GM21825 (cell line): ENCODE measurements around the gene ARMH3.
"Not testable (repeated sequence)": the region's sequence is repeated elsewhere in the genome, so short reads cannot be mapped to it uniquely, and the experiment has no call there.

Experiments
- ATAC-seq: cut with Tn5 transposase; IDR thresholded peaks from one replicate; pipeline ENCODE4 v1.9.1; 2021; ENCODE audit warnings: mild to moderate bottlenecking, moderate library complexity; ENCODE audit not compliant: unreplicated experiment

Gene ARMH3

DNA sequence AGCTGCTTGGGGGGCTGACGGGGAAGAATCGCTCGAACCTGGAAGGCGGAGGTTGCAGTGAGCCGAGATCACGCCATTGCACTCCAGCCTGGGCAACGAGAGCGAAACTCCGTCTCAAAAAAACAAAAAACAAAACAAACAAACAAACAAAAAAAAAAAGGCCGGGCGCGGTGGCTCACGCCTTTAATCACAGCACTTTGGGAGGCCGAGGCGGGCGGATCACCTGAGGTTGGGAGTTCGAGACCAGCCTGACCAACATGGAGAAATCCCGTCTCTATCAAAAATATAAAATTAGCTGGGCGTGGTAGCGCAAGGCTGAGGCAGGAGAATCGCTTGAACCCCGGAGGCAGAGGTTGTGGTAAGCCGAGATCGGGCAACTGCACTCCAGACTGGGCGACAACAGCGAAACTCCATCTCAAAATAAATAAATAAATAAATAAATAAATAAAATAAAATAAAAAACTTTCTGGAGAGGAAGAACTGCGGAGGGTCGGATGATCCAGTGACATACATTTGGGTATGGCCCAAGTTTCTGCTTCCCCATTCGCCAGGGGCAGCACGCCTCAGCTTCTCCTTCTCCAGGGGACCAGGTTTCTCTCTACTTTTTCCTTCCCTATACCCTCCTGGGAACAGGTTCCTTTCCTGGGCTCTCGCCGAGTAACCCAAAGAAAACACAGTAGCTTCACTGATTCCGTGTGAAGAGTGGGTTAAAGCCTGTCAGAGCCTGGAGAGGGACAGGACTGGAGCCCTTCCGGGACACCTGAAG, 909 bp downstream of the ARMH3 start:
- not testable (repeated sequence) for ATAC-seq

DNA sequence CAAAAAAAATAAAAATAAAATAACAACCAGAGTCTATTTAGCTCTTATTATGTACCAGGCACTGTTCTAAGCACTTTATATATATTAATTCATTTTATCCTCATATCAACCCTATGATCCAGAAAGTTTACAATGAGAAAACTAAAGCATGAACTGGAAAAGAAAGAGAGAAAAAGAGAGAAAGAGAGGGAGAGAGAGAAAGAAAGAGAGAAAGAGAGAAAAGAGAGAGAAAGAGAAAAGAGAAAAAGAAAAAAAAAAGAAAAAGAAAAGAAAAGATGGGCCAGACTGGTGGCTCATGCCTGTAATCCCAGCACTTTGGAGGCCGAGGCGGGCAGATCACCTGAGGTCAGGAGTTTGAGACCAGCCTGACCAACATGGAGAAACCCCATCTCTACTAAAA, 9.9 kb downstream of the ARMH3 start:
- no peak for ATAC-seq

DNA sequence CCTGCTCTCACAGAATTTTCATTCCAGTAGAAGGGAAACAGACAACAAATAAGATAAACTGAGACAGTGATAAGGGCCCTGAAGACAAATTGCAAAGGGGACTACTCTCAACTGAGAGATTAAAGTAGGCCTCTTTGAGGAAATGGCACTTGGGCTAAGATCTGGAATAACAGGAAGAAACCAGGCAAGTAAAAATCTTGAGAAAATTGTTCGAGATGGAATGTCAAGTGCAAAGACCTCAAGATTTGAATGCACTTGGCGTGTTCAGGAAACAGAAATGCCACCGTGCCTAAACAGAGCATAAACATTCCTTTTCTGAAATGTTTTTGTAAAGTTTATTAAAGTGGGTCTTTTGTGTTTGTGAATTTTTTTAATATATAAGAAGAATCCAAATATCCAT, 10.7 kb downstream of the ARMH3 start:
- no peak for ATAC-seq

DNA sequence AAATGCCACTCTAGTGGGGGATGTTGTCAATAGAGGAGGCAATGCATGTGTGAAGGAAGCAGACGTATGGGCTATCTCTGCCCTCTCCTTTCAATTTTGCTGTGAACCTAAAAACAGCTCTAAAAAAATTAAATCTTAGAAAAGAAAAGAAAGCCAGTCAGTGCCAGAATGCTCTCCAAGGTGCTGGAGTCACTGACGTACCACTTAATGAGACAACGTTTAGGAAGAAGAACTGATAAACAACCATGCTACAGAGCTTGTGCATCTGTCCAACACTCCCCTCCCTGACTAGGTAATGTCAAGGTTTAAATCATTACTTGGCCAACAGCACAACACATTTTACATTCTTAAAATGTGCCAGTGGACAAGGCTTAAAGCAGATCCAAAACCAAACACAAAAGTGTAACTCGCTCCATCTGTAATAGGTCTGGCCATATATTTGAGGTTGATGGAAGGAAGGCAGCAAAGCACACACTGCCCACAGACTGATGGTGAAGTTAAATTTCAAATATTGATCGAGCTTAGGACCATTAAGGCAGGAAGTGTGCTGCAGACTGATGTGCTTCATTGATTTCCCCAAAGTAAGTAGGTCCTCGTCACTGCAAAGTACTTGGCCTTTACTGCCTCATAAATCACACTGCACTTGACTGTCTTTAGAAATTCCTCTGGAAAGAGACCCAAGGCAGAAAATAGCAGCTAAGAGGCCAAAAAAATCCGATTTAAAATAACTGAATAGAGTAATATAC, 15.5 kb downstream of the ARMH3 start:
- no peak for ATAC-seq

DNA sequence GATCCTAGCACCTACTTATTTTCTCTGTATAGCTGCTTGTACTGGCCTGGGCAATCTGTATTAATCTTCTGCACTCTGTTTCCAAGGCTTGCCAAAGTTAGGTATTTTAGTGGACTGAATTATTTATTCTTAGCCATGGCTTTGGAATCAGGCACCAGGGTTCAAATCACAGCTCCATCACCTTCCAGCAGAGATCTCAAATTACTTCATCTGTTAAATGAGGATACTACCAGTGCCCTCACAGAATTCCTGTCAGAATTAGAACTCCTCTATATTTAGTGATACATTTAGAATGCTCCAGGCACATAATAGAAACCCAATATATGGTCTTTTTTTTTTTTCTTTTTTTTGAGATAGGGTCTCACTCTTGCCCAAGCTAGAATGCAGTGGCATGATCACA, 17.6 kb downstream of the ARMH3 start:
- ATAC-seq: no peak

DNA sequence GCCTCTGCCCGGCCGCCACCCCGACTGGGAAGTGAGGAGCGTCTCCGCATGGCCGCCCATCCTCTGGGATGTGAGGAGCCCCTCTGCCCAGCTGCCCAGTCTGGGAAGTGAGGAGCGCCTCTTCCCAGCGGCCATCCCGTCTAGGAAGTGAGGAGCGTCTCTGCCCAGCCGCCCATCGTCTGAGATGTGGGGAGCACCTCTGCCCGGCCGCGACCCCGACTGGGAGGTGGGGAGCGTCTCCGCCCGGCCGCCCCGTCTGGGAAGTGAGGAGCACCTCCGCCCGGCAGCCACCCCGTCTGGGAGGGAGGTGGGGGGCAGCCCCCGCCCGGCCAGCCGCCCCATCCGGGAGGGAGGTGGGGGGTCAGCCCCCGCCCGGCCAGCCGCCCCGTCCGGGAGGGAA, 20.2 kb downstream of the ARMH3 start:
- ATAC-seq: not testable (repeated sequence)

DNA sequence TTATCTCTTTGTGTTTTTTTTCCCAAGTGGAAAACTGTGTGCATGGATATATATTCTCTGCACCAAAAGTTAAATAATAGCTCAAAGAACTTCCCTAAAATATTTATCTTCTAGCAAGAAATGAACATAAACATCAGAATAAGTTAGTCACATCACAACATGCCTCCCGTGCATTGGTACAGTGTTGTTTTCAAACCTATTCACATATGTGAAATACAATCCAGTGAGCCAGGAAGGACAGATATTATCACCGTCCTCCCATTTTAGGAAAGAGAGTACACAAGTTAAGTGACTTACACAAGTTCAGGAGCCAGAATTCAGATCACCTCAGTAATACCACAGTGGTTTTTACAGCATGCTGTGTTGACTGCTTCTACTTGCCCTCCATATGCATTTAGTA, 22.2 kb downstream of the ARMH3 start:
- no peak for ATAC-seq

DNA sequence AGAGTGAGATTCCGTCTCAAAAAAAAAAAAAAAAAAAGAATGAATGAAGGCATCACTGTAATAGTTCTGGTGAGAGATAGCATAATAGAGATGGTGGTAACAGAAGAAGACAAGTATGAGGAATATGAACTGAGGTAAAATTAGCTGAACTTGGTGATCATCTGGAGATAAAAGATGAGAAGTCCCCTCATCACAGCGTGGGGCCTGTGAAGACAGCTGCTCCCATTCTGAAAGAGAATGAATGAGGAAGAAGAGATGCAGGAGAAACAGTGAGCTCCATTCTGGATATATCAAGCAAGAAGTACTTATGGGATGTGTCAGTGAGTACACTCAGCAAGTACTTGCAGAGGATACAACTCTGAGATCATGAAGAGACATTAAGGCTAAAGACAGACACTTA, 28.7 kb downstream of the ARMH3 start:
- ATAC-seq: no peak

DNA sequence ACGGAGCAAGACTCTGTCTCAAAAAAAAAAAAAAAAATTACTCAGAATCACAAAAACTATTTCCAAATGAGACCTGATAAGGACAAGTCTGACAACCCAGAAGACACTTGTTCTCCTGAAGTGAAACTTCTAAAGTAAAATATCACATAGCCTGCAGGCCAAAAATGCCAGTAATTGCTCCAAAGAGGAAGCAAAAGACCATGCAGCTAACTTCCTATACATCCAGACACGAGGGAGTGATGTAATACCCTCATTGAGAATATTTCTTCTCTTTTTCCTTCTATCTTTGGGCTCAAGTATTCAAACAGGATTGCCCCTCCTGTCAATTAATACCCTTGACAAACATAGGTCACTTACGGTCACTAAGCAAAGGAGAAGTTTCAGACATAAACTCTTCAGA, 31.2 kb downstream of the ARMH3 start:
- ATAC-seq: no peak

DNA sequence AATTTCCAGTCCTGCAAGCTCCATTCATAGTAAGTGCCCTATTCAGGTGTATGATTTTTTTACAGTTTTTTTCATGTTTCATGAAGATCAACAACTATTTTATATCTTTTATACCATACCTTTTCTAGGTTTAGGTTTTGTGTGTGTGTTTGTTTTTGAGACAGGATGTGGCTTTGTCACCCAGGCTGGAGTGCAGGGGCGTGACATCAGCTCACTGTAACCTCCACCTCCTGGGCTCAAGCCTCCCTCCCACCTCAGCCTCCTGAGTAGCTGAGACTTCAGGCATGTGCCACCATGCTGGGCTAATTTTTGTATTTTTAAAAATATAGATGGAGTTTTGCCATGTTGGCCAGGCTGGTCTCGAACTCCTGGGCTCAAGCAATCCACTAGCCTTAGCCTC, 35.0 kb downstream of the ARMH3 start:
- no peak for ATAC-seq

DNA sequence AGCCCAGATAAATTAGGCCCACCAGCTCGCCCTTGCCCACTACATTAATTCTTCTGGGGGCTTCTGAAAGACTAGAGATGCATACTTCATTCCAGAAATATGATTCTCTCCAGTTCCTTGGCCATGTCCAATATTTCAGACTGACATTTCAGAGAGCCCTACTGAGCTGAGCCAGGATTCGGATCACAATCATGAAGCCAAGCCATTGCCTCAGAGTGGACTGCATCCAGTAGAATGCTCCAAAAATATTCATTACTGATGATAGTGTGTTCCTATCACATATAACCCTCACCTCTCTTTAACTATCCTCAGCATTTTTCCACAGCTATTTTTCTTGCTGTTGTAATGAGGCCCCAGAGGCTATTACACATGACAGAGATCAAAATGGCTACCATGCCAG, 38.7 kb downstream of the ARMH3 start:
- no peak for ATAC-seq

DNA sequence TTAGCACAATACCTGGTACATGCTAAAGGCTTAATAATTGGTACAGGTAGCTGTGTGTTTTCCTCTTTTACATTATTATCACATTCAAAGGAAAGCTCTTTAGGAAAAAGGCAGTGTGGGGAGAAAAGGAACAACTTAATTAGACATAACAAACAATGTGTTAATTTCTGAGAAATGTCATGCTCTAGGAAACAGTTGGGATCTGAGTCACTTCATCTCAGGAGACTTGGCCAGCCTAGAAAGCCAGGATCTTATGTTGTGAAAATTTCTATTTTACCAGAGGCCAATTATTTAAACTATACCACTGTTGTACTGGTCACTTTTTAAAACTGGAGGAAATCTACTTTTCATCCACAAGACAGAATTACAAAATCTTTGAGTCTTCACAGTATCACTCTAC, 39.6 kb downstream of the ARMH3 start:
- no peak for ATAC-seq

DNA sequence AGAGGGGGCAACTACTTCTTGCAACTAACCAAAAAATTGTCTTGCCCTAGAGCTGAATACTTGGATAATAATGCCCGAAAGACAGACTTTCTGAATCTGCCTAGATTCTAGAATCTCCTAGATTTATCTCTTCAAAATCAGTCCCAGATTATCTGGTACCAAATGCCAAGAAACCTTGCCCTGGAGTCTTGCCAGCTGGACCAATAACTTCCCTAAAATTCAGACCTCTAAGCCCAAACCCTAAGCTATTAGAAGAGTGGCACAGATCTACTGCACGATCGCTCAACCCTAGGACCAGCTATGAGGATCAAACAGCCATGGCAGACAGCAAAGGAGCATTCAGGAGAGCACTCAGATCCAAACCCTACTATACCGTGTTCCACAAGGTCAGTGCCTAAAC, 45.0 kb downstream of the ARMH3 start:
- no peak for ATAC-seq

DNA sequence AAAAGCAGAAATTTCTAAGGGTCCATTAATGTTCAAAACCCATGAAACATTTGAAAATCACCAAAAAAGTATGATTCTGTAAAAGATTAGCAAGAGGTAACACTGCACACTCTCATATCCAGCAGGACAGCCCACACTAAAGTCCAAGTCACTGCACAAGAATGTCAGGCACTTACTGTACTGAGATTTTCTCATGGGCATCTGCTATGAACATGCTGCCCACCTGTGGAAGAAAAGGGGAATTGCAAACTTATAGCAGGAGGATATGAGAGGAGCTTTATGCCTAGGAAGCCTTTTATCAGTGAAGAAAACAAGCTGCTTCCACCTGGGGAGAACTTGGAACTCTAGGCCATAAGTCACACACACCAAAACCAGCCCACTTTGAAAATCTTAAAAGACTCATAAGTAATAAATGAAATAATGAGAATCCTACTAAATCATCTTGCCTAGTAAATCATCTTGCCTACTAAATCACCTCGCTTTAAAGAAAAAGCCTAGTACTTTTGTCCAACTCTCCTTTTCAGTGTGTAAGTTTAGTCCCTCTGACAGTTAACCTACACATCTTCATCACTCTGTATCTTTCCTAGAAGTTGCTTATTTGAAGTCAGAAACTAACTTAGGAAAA, 46.1 kb downstream of the ARMH3 start:
- no peak for ATAC-seq

DNA sequence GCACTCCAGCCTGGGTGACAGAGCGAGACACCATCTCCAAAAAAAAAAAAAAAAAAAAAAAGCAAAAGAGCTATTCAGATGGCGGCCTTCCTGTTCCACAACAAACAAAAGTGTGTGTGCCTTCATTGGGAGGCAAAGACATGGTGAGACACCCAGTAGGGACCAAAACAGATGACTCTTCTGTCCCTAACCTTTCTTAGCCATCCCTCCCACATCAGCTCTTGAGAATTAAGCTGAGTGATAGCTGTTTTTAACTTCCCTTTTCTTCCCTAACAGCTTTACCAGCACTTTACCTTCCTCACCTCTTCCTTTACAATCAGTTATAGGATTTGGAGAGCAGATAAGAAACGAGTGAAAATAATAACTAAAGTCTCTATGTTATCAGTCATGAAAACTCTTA, 48.2 kb downstream of the ARMH3 start:
- no peak for ATAC-seq

DNA sequence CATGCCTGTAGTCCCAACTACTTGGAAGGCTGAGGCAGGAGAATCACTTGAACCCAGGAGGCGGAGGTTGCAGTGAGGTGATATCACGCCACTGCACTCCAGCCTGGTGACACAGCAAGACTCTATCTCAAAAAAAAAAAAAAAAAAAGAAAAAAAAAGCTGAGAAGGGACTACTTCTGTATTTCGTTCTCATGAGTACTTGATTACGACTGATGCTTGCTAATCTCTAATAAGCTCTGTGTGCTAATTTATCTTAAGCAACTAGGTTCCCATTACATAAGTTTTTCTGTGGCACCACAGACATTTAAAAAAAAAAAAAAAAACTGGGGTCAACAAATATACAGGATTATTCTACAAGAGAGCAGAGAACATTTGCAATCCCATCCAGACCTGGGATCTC, 48.9 kb downstream of the ARMH3 start:
- not testable (repeated sequence) for ATAC-seq

DNA sequence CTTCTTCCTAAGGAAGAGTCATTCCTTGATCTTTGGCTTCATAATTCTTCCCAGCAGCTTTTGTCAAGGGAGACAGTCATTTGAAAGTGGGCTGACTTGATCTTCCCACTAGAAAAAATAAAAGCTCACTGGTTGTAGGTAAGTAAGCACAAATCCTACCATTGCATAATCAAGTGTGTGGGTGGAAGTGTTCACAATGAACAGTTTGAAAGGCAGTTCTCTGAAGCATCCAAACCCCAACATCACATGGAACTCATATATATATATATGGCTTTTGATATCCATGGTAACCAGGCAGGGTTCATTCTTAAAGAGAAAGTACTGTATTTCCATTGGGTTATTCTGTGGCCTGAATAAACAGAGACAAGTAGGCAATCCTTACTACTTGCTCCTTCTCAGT, 51.6 kb downstream of the ARMH3 start:
- no peak for ATAC-seq

DNA sequence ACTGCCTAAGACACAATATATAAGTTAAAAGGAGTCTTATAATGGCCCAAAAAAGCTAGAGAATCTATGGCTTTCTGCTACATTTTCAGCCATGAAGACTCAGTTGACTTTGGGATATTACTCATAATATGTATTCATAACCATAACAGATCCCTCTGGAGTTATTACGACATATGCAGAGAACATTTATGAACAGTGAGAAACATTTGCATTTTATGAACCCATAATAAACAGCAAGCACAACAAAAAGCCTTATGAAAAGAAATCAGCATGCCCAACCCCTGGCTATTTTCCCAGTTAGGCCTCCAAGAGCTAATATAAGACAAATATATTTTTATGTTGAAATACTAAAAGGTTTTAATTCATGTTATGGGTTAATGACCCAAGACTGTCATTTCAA, 52.4 kb downstream of the ARMH3 start:
- no peak for ATAC-seq

DNA sequence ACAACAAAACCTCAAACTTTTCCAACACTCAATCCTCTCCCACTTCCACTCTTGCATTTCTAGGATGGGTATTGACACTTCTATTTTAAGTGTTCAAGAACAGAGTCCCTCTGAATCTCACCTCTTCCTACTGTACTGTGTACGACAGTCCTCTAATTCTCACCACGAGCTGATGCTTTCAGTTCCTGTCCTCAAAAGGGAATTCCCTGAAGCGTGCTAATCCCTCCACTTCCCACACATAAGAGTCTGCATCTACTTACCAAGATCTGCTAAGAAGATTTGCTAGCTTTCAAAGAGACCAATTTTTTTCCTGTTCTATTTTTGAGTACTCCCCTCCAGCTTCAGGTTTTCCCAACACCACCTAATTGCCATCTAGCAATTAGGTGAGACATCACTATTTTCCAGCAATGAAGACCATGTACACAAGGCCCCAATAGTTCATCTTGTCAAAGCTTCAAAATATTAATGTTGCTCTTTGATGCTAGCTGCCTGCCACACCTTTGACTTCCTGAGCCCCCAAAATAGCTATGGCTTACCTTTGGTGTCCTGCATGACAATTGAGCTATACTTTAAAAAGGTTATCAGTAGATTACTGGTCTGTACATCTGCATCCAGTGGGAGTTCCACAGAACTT, 54.4 kb downstream of the ARMH3 start:
- peak; percentile 68 for ATAC-seq

DNA sequence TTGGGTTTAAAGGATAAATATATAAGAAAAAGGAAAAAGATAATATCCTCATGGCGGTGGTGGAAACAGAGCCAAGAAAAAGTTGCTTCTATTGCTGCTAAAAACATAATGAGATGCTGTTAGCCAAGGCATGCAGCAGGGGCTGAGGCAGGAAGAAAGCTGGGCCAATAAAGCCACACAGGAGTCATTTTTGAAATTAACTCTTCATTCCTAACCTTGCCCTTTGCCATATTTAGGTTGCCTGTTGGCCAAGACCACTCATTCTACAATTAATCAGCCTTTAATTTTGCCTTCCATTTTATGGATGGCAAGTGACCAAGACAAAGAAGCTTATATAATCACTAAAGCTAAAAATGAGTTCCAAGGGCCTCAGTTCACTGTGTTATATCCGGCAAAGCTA, 58.2 kb downstream of the ARMH3 start:
- ATAC-seq: no peak

DNA sequence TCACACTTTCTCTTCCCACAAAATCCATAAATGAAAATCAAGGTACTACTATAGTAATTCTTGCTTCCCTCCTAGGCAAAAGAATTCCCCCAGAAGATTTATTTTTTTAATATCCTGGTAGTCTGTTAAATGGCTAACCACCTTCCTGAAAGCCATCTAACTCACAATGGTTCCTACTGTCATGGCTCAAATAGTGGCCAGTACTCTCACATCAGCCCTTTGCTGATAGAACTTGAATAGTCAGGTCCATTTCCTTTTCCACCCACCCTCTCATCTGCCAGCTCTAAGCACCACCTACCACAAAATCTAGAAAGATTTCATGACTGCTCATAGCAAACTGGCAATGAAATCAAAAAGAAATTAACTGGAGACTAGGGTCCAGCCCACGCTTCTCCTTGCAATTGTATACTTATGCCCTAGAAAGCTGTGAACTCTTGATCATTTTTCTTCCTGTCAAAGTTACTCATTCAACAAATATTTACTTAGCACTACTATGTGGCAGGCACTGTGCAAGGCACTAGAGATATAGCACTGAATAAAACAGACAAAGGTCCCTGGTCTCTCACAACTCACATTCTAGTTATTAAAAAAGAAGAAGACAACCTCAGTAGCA, 60.4 kb downstream of the ARMH3 start:
- ATAC-seq: no peak
